SH-SY5Y (cell line): ENCODE results near the gene AOPEP.

ENCODE experiments used
- GATA2 ChIP-seq: IDR thresholded peaks from 2 replicates; pipeline ENCODE4 v1.6.1; 2011; ENCODE audit warnings: mild to moderate bottlenecking, low read depth, low read length
- GATA3 ChIP-seq: IDR thresholded peaks from 2 replicates; pipeline ENCODE4 v1.6.1; 2011; ENCODE audit warnings: low read depth, mild to moderate bottlenecking, low read length, moderate library complexity

- no peak for TF ChIP-seq GATA3
- TF ChIP-seq GATA2: no peak
Observed at GRCh38 chr9:95031711-95032461, 305.4 kb downstream of the AOPEP start.
